Caco-2 (cell line): ENCODE data around the gene LTF. TPM values are rescaled to one million over a fixed set of nuclear protein-coding genes. Genes with fewer than 3 reads are reported as not detected.

Experiments
- BruUV-seq: library from RNA; stranded (reverse); fragments of 400-500 nt; replicated peaks from 2 replicates; lab custom pipeline; 2021; lab: Mats Ljungman, UMichigan
- CTCF ChIA-PET: fragments of 300-600 bp; sonication (Branson Sonifier 250); formaldehyde crosslinking; loops from one replicate; lab custom pipeline; 2022; ENCODE audit warnings: antibody characterized with exemption; lab: Charles Lee
- POLR2A ChIA-PET: fragments of 300-600 bp; sonication (Branson Sonifier 250); formaldehyde crosslinking; loops from one replicate; lab custom pipeline; 2022; ENCODE audit warnings: antibody characterized with exemption; lab: Charles Lee
- DNase-seq, 2 experiments: peaks; one replicate each; pipeline versions ENCODE4 v3.0.0 to v3.0.0-alpha.2; 2020 to 2022
- H3K27me3 ChIP-seq: replicated peaks from 2 replicates; pipeline ENCODE4 v1.6.0; 2011; ENCODE audit warnings: low read length; ENCODE audit not compliant: control insufficient read depth, insufficient read depth
- H3K36me3 ChIP-seq: 2 replicates; pipeline ENCODE4 v1.5.1; 2011; ENCODE audit warnings: low read length; ENCODE audit not compliant: control insufficient read depth, insufficient read depth
- H3K4me1 ChIP-seq: fragments of 250-450 bp; sonication (Bioruptor Pico); 2 replicates; pipeline ENCODE4 v1.5.1; 2020; ENCODE audit warnings: mild to moderate bottlenecking
- H3K4me3 ChIP-seq: 2 replicates; pipeline ENCODE4 v1.5.1; 2011; ENCODE audit warnings: low read depth, mild to moderate bottlenecking, control low read depth, low read length
- H3K9me3 ChIP-seq: fragments of 250-450 bp; sonication (Bioruptor Pico); 2 replicates; pipeline ENCODE4 v1.5.1; 2020; ENCODE audit warnings: mild to moderate bottlenecking, moderate library complexity
- H3K27ac Mint-ChIP-seq: one replicate; pipeline ENCODE4 v1.8.0; 2022; ENCODE audit warnings: mixed read lengths; ENCODE audit not compliant: unreplicated experiment
- H3K27me3 Mint-ChIP-seq: one replicate; pipeline ENCODE4 v1.8.0; 2022; ENCODE audit warnings: mixed read lengths; ENCODE audit not compliant: insufficient read depth, unreplicated experiment
- H3K36me3 Mint-ChIP-seq: one replicate; pipeline ENCODE4 v1.8.0; 2022; ENCODE audit warnings: mild to moderate bottlenecking, mixed read lengths; ENCODE audit not compliant: insufficient read depth, unreplicated experiment
- H3K4me1 Mint-ChIP-seq: one replicate; pipeline ENCODE4 v1.8.0; 2022; ENCODE audit warnings: low read depth, mixed read lengths; ENCODE audit not compliant: unreplicated experiment
- H3K4me3 Mint-ChIP-seq: one replicate; pipeline ENCODE4 v1.8.0; 2022; ENCODE audit warnings: mild to moderate bottlenecking, moderate library complexity, mixed read lengths; ENCODE audit not compliant: unreplicated experiment
- H3K9me3 Mint-ChIP-seq: one replicate; pipeline ENCODE4 v1.8.0; 2022; ENCODE audit warnings: mixed read lengths; ENCODE audit not compliant: unreplicated experiment
- intact Hi-C: fragments of 100-400 bp; cut with micrococcal nuclease; formaldehyde crosslinking; loops from one replicate; pipeline ENCODE4 v1.10.0; 2022; ENCODE audit not compliant: unreplicated experiment
- total RNA-seq: library from RNA; stranded (reverse); gene quantifications from 2 replicates; pipeline ENCODE4 v1.2.3, GENCODE V29; 2022
- TF ChIP-seq, protein P1 (sequence below), 2 experiments: fragments of 200-600 bp in 1 of 2; IDR thresholded peaks; 1 replicate in 1 of 2; 2 replicates in 1 of 2; pipeline versions ENCODE4 v1.5.1 to v1.8.0; 2011 to 2022; ENCODE audit warnings: antibody characterized with exemption in 1 of 2, control low read depth in 1 of 2, inconsistent platforms in 1 of 2, low read depth in 1 of 2, low read length in 1 of 2, mild to moderate bottlenecking in 1 of 2, moderate library complexity in 1 of 2; ENCODE audit not compliant: insufficient read depth in 1 of 2, severe bottlenecking in 1 of 2, unreplicated experiment in 1 of 2

LTF gene
- total RNA-seq, 1 experiment from 2014 or later, result not detected

- H3K9me3 Mint-ChIP-seq, result no peaks in the 10 kb centered on the region
- H3K4me3 Mint-ChIP-seq, result no peak overlapping the region
These were observed 67.6 kb downstream of the LTF start for GRCh38 chr3:46397111-46397510.

DNA sequence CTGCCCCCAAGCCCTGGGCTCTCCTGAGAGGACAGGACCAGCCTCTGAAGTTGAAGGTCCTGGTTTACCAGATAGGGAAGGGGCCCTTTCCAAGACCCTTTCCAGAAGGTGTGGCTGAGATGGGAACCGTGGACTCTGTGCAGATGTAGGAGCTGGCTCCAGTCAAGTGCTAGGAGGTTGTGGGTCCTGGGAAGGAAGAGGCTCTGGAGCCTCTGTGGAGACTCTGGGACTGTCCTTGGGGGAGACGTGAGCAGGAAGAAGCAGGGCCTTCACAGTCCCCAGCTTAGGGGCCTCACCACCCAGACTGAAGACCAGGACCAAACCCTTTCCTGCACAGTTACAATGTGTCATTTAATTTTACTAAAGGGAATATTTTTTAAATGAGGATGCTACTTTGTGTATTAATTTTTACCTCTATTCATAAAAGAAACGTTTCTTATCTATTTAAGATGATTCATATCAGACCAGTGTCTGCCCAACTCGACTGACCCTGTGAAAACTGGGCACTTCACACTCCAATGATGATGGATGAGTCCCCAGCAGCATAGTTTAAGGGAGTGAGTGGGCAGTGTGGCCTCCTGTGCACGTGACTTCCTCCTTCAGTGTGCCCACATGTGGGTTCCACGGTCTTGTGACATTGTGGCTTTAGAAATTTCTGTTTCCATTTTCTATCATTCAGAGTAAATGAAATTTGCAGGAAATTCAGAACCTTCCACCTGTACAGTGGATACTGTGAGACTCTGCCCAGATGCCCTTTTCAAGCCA, 68.8 kb downstream of the LTF start:
- no peak overlapping the region for H3K27ac Mint-ChIP-seq
- Histone ChIP-seq H3K27me3 (no peaks in the 10 kb centered on the region), H3K36me3 (no peaks in the 10 kb centered on the region), H3K9me3 (no peaks in the 10 kb centered on the region), H3K4me1 (peaks cover 8% of the 10 kb centered on the region), H3K4me3 (no peak overlapping the region)
- POLR2A ChIA-PET, result no interaction called here
- intact Hi-C loops, result no loop called here
- H3K4me3 Mint-ChIP-seq, result no peak overlapping the region
- H3K9me3 Mint-ChIP-seq, result no peaks in the 10 kb centered on the region
- peaks cover 24% of the 10 kb centered on the region for H3K4me1 Mint-ChIP-seq
- no peaks in the 10 kb centered on the region for H3K27me3 Mint-ChIP-seq
- BruUV-seq, result no TSS peak
- CTCF ChIA-PET, result no interaction called here
- TF ChIP-seq, protein P1, sequence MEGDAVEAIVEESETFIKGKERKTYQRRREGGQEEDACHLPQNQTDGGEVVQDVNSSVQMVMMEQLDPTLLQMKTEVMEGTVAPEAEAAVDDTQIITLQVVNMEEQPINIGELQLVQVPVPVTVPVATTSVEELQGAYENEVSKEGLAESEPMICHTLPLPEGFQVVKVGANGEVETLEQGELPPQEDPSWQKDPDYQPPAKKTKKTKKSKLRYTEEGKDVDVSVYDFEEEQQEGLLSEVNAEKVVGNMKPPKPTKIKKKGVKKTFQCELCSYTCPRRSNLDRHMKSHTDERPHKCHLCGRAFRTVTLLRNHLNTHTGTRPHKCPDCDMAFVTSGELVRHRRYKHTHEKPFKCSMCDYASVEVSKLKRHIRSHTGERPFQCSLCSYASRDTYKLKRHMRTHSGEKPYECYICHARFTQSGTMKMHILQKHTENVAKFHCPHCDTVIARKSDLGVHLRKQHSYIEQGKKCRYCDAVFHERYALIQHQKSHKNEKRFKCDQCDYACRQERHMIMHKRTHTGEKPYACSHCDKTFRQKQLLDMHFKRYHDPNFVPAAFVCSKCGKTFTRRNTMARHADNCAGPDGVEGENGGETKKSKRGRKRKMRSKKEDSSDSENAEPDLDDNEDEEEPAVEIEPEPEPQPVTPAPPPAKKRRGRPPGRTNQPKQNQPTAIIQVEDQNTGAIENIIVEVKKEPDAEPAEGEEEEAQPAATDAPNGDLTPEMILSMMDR (IDR thresholded peaks at IDR 0.05; ENCODE audit: insufficient read depth in 1 of 2, low read depth in 1 of 2, low read length in 1 of 2, severe bottlenecking in 1 of 2, unreplicated experiment in 1 of 2), result no peak
- DNase-seq, result no peak
- peaks cover 5% of the 10 kb centered on the region for H3K36me3 Mint-ChIP-seq

More at GRCh38 chr3:46397111-46397510, 67.6 kb downstream of the LTF start:
- intact Hi-C loops, result no loop called here
- peaks cover 5% of the 10 kb centered on the region for H3K36me3 Mint-ChIP-seq
- H3K27me3 Mint-ChIP-seq, result no peaks in the 10 kb centered on the region
- Histone ChIP-seq H3K27me3 (no peaks in the 10 kb centered on the region), H3K4me1 (peaks cover 8% of the 10 kb centered on the region), H3K36me3 (no peaks in the 10 kb centered on the region), H3K9me3 (no peaks in the 10 kb centered on the region), H3K4me3 (no peak overlapping the region)
- TF ChIP-seq, protein P1 (IDR thresholded peaks at IDR 0.05; ENCODE audit: insufficient read depth in 1 of 2, low read depth in 1 of 2, low read length in 1 of 2, severe bottlenecking in 1 of 2, unreplicated experiment in 1 of 2), result no peak
- ChIA-PET CTCF (no interaction called here), POLR2A (no interaction called here)
- H3K4me1 Mint-ChIP-seq, result peaks cover 24% of the 10 kb centered on the region
- no peak overlapping the region for H3K27ac Mint-ChIP-seq
- BruUV-seq, result no TSS peak
- no peak for DNase-seq

- H3K9me3 Mint-ChIP-seq, result no peaks in the 10 kb centered on the region
- intact Hi-C loops, result no loop called here
- H3K4me3 ChIP-seq, result no peak overlapping the region
- TF ChIP-seq, protein P1 (IDR thresholded peaks at IDR 0.05; ENCODE audit: insufficient read depth in 1 of 2, low read depth in 1 of 2, low read length in 1 of 2, severe bottlenecking in 1 of 2, unreplicated experiment in 1 of 2), result peak in 1 of 2 experiments; percentile 19
- H3K36me3 ChIP-seq, result no peaks in the 10 kb centered on the region
- H3K4me1 Mint-ChIP-seq, result peaks cover 24% of the 10 kb centered on the region
- no peaks in the 10 kb centered on the region for H3K9me3 ChIP-seq
- peak overlapping the region; percentile 6 for H3K27ac Mint-ChIP-seq
- DNase-seq, result no peak
- peaks cover 5% of the 10 kb centered on the region for H3K36me3 Mint-ChIP-seq
- no peaks in the 10 kb centered on the region for H3K27me3 ChIP-seq
- no TSS peak for BruUV-seq
- ChIA-PET POLR2A (no interaction called here), CTCF (no interaction called here)
- peaks cover 8% of the 10 kb centered on the region for H3K4me1 ChIP-seq
- H3K4me3 Mint-ChIP-seq, result no peak overlapping the region
- no peaks in the 10 kb centered on the region for H3K27me3 Mint-ChIP-seq
These were observed 69.5 kb downstream of the LTF start for GRCh38 chr3:46395210-46395661.
